ENCODE results near the gene PRRT2. TPM values are rescaled to one million over a fixed set of nuclear protein-coding genes. Genes with fewer than 3 reads are reported as not detected.

The PRRT2 gene
- total and polyA plus RNA-seq, 10 of the 15 experiments (the other 5 are each of a cell fraction or from before 2014, with no cell fraction given), result 0.08 to 0.49 (median 0.12) TPM; not detected in 4

- ChIA-PET RAD21 (ENCODE audit: unreplicated experiment) (interaction anchor here (0.6 to 3.5 kb wide), 20 partner anchors 19 to 208 kb away, joined by 3 to 51 read pairs (median 5); partner anchors contain the start of genes KCTD13, KIF22, MVP and PAGR1), CTCF (interaction anchor here (0.6 to 4.6 kb wide), 52 partner anchors 9 to 249 kb away, joined by 3 to 99 read pairs (median 5); partner anchors contain the start of genes C16orf92, CDIPT, KCTD13 and KIF22), POLR2A (interaction anchor here (0.5 to 3.4 kb wide), 8 partner anchors 19 to 734 kb away, joined by 3 to 14 read pairs (median 4); partner anchors contain the start of genes KIF22, MVP and PAGR1), SMC1A (ENCODE audit: uncharacterized antibody, unreplicated experiment) (interaction anchor here (0.7 to 3.6 kb wide), 23 partner anchors 10 to 207 kb away, joined by 3 to 48 read pairs (median 4); partner anchors contain the start of genes MVP, PAGR1, TAOK2 and TMEM219)
- in situ Hi-C loops (cut with MboI) (no loop called here), intact Hi-C loops (cut with micrococcal nuclease; ENCODE audit: unreplicated experiment) (loop anchor here (1.0 kb wide), 1 partner anchor 148 kb away; no protein-coding TSS in a partner anchor)
- Histone ChIP-seq H3K4me2 (ENCODE audit: control insufficient read depth, insufficient read depth) (no peak overlapping the region), H3K4me1 (ENCODE audit: control insufficient read depth, insufficient read depth, low read length) (no peaks in the 10 kb centered on the region), H4K20me1 (ENCODE audit: control insufficient read depth, insufficient read depth) (no peaks in the 10 kb centered on the region), H2AFZ (ENCODE audit: control insufficient read depth, low read depth, low read length) (no peak overlapping the region), H3K4me3 (no peak overlapping the region), H3K9me3 (replicated peaks; ENCODE audit: control insufficient read depth, insufficient read depth, low read length) (no peaks in the 10 kb centered on the region), H3K27me3 (replicated peaks in 1 of 2; ENCODE audit: control insufficient read depth in 2 of 2, insufficient read depth in 2 of 2, low read length in 1 of 2) (no peaks in the 10 kb centered on the region), H3K36me3 (ENCODE audit: control insufficient read depth in 2 of 2, insufficient read depth in 2 of 2, low read length in 1 of 2) (peaks cover 2 to 3% of the 10 kb centered on the region in 2 experiments; a peak in 2 of 4 replicates), H3K9ac (ENCODE audit: control insufficient read depth, insufficient read depth, low read length) (no peak overlapping the region), H3K79me2 (ENCODE audit: control insufficient read depth, insufficient read depth, low read length) (no peaks in the 10 kb centered on the region), H3K27ac (ENCODE audit: control insufficient read depth, insufficient read depth) (no peak overlapping the region)
- 39% methylated on average over 15 of the region's 15 CpGs for WGBS (ENCODE audit: insufficient coverage, insufficient replicate concordance, low lambda C conversion rate, missing lambda C conversion rate)
- no TSS peak for BruUV-seq (replicated peaks)
- FAIRE-seq, result no peak
- no peak for DNase-seq (ENCODE audit: low read depth, low spot score)
- peak; percentile 99 for ATAC-seq
- no peak for TF ChIP-seq ELK1 (IDR thresholded peaks at IDR 0.05; ENCODE audit: low read depth, low read length)
- no peak for TF ChIP-seq MLLT1 (IDR thresholded peaks at IDR 0.05)
- TF ChIP-seq RCOR1 (conservative IDR thresholded peaks at IDR 0.05; ENCODE audit: low read depth, low read length), result no peak
- TF ChIP-seq TCF12 (IDR thresholded peaks at IDR 0.05; ENCODE audit: low read depth, low read length), result peak; percentile 57; the same call in 1 of the 2 replicates
- TF ChIP-seq TAF1 (IDR thresholded peaks at IDR 0.05; ENCODE audit: borderline replicate concordance, low read depth, low read length), result no peak
- no peak for TF ChIP-seq NR2C1 (IDR thresholded peaks at IDR 0.05)
- no peak for TF ChIP-seq MTA3 (IDR thresholded peaks at IDR 0.05; ENCODE audit: borderline replicate concordance, low read length)
- peak; percentile 76 for TF ChIP-seq RAD21 (IDR thresholded peaks at IDR 0.05; ENCODE audit: insufficient read depth, low read depth, low read length)
- no peak for TF ChIP-seq CBX3 (IDR thresholded peaks at IDR 0.05; ENCODE audit: borderline replicate concordance, low read depth)
- TF ChIP-seq E4F1 (IDR thresholded peaks at IDR 0.05; ENCODE audit: borderline replicate concordance, partially characterized antibody), result no peak
- TF ChIP-seq DPF2 (IDR thresholded peaks at IDR 0.05), result 0 out of 2 replicates have a peak, but pooled peaks have one; percentile 38
- TF ChIP-seq RELA (IDR thresholded peaks at IDR 0.05; ENCODE audit: borderline replicate concordance, partially characterized antibody), result no peak
- no peak for TF ChIP-seq CEBPB (IDR thresholded peaks at IDR 0.05; ENCODE audit: borderline replicate concordance in 1 of 2, low read depth in 2 of 2, low read length in 2 of 2)
- TF ChIP-seq YY1 (IDR thresholded peaks at IDR 0.05; ENCODE audit: low read depth, low read length), result peak; percentile 77
- no peak for TF ChIP-seq ZBED1 (IDR thresholded peaks at IDR 0.05; ENCODE audit: borderline replicate concordance)
- no peak for TF ChIP-seq PML (IDR thresholded peaks at IDR 0.05; ENCODE audit: low read length)
- TF ChIP-seq BCL11A (IDR thresholded peaks at IDR 0.05; ENCODE audit: low read depth, low read length), result no peak
- TF ChIP-seq ZNF24 (IDR thresholded peaks at IDR 0.05), result no peak
These were observed 36.7 kb downstream of the PRRT2 start for GRCh38 chr16:29848420-29849297.

All from GM12878 (cell line).